ENCODE data around the gene POLG2. TPM values are rescaled to one million over a fixed set of nuclear protein-coding genes. Genes with fewer than 3 reads are reported as not detected.

POLG2 gene
- total RNA-seq, 1 donor from 2014 or later = 63.9 TPM

GRCh38 chr17:64519601-64520000 lies 22.7 kb upstream of the POLG2 start:
- Mint-ChIP-seq H3K4me1 (peaks cover 13% of the 10 kb centered on the region), H3K36me3 (ENCODE audit: low read depth) (peaks cover 75% of the 10 kb centered on the region), H3K4me3 (no peak overlapping the region), H3K27me3 (no peaks in the 10 kb centered on the region), H3K9me3 (no peaks in the 10 kb centered on the region), H3K27ac (no peak overlapping the region)
- TF ChIP-seq, protein P1, sequence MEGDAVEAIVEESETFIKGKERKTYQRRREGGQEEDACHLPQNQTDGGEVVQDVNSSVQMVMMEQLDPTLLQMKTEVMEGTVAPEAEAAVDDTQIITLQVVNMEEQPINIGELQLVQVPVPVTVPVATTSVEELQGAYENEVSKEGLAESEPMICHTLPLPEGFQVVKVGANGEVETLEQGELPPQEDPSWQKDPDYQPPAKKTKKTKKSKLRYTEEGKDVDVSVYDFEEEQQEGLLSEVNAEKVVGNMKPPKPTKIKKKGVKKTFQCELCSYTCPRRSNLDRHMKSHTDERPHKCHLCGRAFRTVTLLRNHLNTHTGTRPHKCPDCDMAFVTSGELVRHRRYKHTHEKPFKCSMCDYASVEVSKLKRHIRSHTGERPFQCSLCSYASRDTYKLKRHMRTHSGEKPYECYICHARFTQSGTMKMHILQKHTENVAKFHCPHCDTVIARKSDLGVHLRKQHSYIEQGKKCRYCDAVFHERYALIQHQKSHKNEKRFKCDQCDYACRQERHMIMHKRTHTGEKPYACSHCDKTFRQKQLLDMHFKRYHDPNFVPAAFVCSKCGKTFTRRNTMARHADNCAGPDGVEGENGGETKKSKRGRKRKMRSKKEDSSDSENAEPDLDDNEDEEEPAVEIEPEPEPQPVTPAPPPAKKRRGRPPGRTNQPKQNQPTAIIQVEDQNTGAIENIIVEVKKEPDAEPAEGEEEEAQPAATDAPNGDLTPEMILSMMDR (IDR thresholded peaks at IDR 0.05) = no peak
- intact Hi-C loops (cut with micrococcal nuclease) = no loop called here
- DNase-seq (no peak), ATAC-seq (ENCODE audit: low read depth) (no peak)
- ChIA-PET POLR2A (interaction anchor here (0.6 to 0.9 kb wide), 2 partner anchors 13 to 230 kb away, joined by 3 to 5 read pairs; partner anchors contain the start of genes CEP95 and DDX5), CTCF (no interaction called here)

- H3K27ac Mint-ChIP-seq = no peak overlapping the region
- TF ChIP-seq, protein P1 (IDR thresholded peaks at IDR 0.05) = no peak
- ChIA-PET POLR2A (interaction anchor here (0.6 to 2.2 kb wide), 4 partner anchors 10 to 34 kb away, joined by 3 to 25 read pairs (median 6); partner anchors contain the start of genes CEP95 and DDX5), CTCF (interaction anchor here (0.9 to 1.2 kb wide), 5 partner anchors 19 to 96 kb away, joined by 3 to 6 read pairs (median 3); partner anchors contain the start of gene POLG2)
- ATAC-seq (ENCODE audit: low read depth) (no peak), DNase-seq (no peak)
- H3K27me3 Mint-ChIP-seq = no peaks in the 10 kb centered on the region
- intact Hi-C loops (cut with micrococcal nuclease) = no loop called here
- no peaks in the 10 kb centered on the region for H3K9me3 Mint-ChIP-seq
- H3K4me3 Mint-ChIP-seq = no peak overlapping the region
- peaks cover 85% of the 10 kb centered on the region for H3K36me3 Mint-ChIP-seq (ENCODE audit: low read depth)
- peaks cover 13% of the 10 kb centered on the region for H3K4me1 Mint-ChIP-seq
These were observed 19.0 kb upstream of the POLG2 start for GRCh38 chr17:64515829-64516228.

DNA sequence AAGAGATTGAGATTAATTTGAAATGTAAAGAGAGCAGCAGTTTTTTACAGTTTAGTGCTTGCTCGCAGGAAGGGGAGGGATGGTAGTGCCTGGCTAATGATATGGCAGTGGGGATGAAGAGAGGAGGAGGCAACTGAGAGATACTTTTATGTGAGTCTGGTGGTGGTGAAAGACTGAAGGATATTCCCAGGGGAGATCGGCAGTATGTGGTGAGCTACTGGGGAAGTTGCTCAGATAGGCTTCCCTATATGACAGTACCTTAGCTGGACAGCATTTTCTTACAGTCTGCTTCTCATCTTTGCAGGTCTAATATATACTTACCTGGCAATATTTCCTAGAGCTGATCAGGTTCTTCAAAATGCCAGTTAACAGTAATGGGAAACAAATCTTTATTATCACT lies 18.6 kb upstream of the POLG2 start:
- no peak for DNase-seq
- peak; percentile 87 for ATAC-seq (ENCODE audit: low read depth)
- Mint-ChIP-seq H3K36me3 (ENCODE audit: low read depth) (peaks cover 86% of the 10 kb centered on the region), H3K4me1 (peaks cover 13% of the 10 kb centered on the region), H3K4me3 (no peak overlapping the region), H3K27me3 (no peaks in the 10 kb centered on the region), H3K27ac (peak overlapping the region; percentile 13), H3K9me3 (no peaks in the 10 kb centered on the region)
- TF ChIP-seq, protein P1 (IDR thresholded peaks at IDR 0.05) = no peak
- intact Hi-C loops (cut with micrococcal nuclease) = no loop called here
- POLR2A ChIA-PET = interaction anchor here (0.7 to 2.2 kb wide), 3 partner anchors 9 to 30 kb away, joined by 3 to 25 read pairs (median 7); partner anchors contain the start of genes CEP95 and DDX5
- CTCF ChIA-PET = interaction anchor here (0.9 to 1.2 kb wide), 4 partner anchors 19 to 95 kb away, joined by 3 to 6 read pairs (median 3); partner anchors contain the start of gene POLG2

- DNase-seq (no peak), ATAC-seq (ENCODE audit: low read depth) (no peak)
- intact Hi-C loops (cut with micrococcal nuclease) = loop anchor here (5.0 kb wide), 4 partner anchors 478 to 957 kb away; partner anchors contain the start of genes DCAF7 and GNA13
- H3K27me3 Mint-ChIP-seq = no peaks in the 10 kb centered on the region
- H3K9me3 Mint-ChIP-seq = no peaks in the 10 kb centered on the region
- no peak overlapping the region for H3K4me3 Mint-ChIP-seq
- TF ChIP-seq, protein P1 (IDR thresholded peaks at IDR 0.05) = no peak
- peaks cover 26% of the 10 kb centered on the region for H3K4me1 Mint-ChIP-seq
- H3K36me3 Mint-ChIP-seq (ENCODE audit: low read depth) = peaks cover 84% of the 10 kb centered on the region
- ChIA-PET CTCF (interaction anchor here (2.0 kb wide), 1 partner anchor 89 kb away, joined by 14 read pairs; no protein-coding TSS in a partner anchor), POLR2A (no interaction called here)
- H3K27ac Mint-ChIP-seq = no peak overlapping the region
These were observed 12.3 kb upstream of the POLG2 start for GRCh38 chr17:64509179-64509578.

GRCh38 chr17:64508683-64509082 lies 11.8 kb upstream of the POLG2 start:
- no peak overlapping the region for H3K27ac Mint-ChIP-seq
- no peaks in the 10 kb centered on the region for H3K9me3 Mint-ChIP-seq
- no peaks in the 10 kb centered on the region for H3K27me3 Mint-ChIP-seq
- TF ChIP-seq, protein P1 (IDR thresholded peaks at IDR 0.05) = no peak
- peaks cover 31% of the 10 kb centered on the region for H3K4me1 Mint-ChIP-seq
- H3K36me3 Mint-ChIP-seq (ENCODE audit: low read depth) = peaks cover 84% of the 10 kb centered on the region
- H3K4me3 Mint-ChIP-seq = peak overlapping the region; percentile 32
- DNase-seq (no peak), ATAC-seq (ENCODE audit: low read depth) (no peak)
- intact Hi-C loops (cut with micrococcal nuclease) = loop anchor here (5.0 kb wide), 4 partner anchors 479 to 956 kb away; partner anchors contain the start of genes DCAF7 and GNA13
- POLR2A ChIA-PET = no interaction called here
- CTCF ChIA-PET = interaction anchor here (2.0 kb wide), 1 partner anchor 89 kb away, joined by 14 read pairs; no protein-coding TSS in a partner anchor

Measured in activated B cell treated with CpG ODN at 0.5 μM for 24 hours (primary cell).